AG09319 (cell line): ENCODE results near the gene CHORDC1.
"Not testable (repeated sequence)": the region's sequence is repeated elsewhere in the genome, so short reads cannot be mapped to it uniquely, and the experiment has no call there.

Experiments used
- DNase-seq: peaks from one replicate; pipeline ENCODE4 v3.0.0-alpha.2; 2010; ENCODE audit warnings: low read depth; ENCODE audit errors: extremely low read depth
- CTCF ChIP-seq: IDR thresholded peaks from 2 replicates; pipeline ENCODE4 v1.5.1; 2011; ENCODE audit warnings: low read depth, mild to moderate bottlenecking, inconsistent platforms, low read length, moderate library complexity

Gene CHORDC1

GRCh38 chr11:90246468-90246867 is 23.6 kb upstream of the CHORDC1 start:
- no peak for DNase-seq
- no peak for TF ChIP-seq CTCF

DNA sequence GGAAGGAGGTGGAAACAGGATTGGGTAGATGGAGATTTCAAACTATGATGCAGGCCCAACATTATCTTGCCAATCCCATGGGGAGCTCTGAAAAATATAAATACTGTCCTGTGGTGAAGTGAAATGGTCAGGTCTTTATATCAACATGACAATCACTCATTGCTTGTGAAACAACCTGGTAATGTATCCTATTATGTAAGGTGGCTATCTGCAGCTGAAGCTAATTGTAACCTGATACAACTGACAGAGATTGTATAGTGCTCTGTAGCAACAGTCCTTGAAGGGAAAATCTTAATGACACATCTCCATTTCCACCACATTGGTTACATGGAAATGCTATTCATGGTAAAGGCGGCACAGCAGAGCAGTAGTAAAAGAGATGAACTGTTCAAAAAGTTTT is 20.7 kb upstream of the CHORDC1 start:
- TF ChIP-seq CTCF: no peak
- no peak for DNase-seq

- no peak for TF ChIP-seq CTCF
- no peak for DNase-seq
Observed at GRCh38 chr11:90242894-90243416, 20.1 kb upstream of the CHORDC1 start.

DNA sequence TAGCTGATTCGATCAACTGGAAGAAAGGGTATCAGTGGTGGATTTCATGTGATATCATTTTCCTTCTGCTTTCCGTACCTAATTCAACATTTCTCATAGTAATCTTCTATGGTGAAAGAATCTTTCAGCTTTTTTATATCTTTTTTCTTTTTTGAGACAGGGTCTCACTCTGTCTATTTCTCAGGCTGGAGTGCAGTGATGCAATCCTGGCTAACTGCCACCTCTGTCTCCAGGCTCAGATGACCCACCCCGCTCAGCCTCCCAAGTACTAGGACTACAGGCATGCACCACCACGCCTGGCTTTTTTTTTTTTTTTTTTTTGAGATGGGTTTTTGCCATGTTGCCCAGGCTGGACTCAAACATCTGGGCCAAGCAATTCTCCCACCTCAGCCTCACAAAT is 18.6 kb upstream of the CHORDC1 start:
- no peak for TF ChIP-seq CTCF
- no peak for DNase-seq

DNA sequence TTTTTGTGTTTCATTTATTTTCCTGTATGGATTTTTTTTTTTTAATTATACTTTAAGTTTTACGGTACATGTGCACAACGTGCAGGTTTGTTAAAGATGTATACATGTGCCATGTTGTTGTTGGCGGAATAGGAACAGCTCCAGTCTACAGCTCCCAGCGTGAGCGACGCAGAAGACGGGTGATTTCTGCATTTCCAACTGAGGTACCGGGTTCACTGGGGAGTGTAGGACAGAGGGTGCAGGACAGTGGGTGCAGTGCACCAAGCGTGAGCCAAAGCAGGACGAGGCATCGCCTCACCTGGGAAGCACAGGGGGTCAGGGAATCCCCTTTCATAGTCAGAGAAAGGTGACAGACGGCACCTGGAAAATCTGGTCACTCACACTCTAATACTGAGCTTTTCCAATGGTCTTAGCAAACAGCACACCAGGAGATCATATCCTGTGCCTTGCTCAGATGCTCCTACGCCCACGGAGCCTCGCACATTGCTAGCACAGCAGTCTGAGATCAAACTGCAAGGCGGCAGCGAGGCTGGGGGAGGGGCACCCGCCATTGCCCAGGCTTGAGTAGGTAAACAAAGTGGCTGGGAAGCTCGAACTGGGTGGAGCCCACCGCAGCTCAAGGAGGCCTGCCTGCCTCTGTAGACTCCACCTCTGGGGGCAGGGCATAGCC is 17.3 kb upstream of the CHORDC1 start:
- DNase-seq: not testable (repeated sequence)

GRCh38 chr11:90237004-90237403 is 14.2 kb upstream of the CHORDC1 start:
- no peak for TF ChIP-seq CTCF
- DNase-seq: no peak

GRCh38 chr11:90235526-90235925 is 12.7 kb upstream of the CHORDC1 start:
- no peak for DNase-seq
- no peak for TF ChIP-seq CTCF

DNA sequence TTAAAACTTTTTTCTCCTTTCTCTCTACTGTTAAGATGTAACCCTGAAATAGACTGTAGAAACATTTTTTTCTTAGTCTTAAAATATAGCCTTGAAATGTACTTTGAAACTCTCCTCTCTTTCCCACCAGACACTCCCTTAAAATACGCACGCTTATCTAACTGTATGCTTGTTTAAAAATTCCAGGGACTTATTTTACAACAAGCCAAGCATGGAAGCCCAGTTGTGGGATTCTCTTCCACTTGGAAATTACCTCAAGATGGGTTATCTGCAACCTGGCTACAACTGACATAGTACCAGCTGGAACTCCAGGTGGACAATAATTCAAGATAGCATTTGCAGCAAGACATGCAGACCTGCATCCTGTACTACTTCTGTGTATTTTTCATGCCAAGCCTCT is 12.1 kb upstream of the CHORDC1 start:
- no peak for TF ChIP-seq CTCF
- no peak for DNase-seq
